IPS-NIHi11 (cell line): ENCODE data around the gene NCF4.
A peak's percentile ranks its signal among the peaks of the same experiment; 100 is the strongest.

Source experiments
- DNase-seq: peaks from one replicate; pipeline ENCODE4 v3.0.0; 2012; ENCODE audit warnings: mixed read lengths, low spot score

NCF4 gene

DNA sequence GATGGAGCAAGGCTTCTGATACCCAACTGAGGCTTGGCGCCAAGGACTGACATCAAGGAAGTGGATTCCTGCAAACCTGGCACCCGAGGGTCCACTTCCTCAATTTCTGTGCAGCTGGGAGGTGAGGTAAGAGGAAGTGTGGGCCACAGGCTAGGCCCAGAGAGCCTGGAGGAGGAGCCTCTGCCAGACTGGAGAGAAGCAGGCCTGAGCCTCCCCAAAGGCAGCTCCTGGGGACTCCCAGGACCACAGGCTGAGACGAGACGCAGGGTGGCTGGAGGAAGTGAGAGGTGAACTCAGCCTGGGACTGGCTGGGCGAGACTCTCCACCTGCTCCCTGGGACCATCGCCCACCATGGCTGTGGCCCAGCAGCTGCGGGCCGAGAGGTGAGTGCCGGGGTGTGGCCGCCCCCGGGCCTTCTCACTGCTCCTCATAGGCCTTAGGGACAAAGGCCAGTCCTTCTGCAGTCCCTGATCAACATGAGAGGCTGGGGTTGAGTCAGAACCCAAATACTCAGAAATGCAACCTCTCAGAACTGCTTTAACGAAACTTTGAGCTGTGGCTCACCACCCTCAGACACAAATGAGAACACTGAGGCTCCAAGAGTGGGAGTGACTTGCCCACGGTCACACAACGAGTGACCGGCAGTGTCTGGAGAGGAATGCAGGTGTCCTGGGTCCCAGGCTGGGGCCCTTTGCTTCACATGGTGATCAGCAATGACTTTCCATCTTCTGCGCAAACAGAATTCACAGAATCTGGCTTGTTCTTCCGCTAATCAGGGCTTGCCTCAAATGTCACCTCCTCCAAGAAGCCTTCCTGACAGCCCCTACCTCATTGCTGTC, at the start of gene NCF4:
Gene NCF4 (plus strand): TSS at position 186 of the 839 bp plus-strand sequence. CDS start 166 bp downstream, at position 352.
- no peak for DNase-seq

DNA sequence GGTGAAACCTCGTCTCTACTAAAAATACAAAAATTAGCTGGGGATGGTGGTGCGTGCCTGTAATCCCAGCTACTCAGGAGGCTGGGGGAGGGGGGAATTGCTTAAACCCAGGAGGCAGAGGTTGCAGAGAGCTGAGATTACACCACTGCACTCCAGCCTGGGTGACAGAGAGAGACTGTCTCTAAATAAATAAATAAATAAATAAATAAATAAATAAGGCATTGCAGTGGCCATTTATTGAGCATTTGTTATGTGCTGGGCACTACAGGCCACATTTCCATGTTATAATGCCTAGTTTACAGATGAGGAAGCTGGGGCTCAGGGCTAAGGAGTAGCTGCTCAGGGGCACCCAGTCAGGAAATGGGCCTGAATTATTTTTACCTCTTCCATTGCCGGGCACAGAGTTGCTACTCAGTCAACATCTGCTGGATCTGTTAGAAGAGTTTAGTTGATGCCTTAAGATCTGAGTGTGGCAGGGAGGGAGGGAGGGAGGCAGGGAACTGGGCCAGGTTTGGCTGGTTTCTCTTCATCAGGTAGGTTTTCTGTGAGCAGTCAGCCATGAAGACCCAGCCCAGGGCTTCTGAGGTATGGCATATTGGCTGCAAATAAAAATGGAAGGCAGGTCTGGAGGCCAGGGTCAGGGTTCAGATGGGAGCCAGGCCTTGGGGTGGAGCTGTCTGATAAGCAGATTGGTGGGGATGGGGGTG, 49.6 kb upstream of the NCF4 start:
- no peak for DNase-seq

DNA sequence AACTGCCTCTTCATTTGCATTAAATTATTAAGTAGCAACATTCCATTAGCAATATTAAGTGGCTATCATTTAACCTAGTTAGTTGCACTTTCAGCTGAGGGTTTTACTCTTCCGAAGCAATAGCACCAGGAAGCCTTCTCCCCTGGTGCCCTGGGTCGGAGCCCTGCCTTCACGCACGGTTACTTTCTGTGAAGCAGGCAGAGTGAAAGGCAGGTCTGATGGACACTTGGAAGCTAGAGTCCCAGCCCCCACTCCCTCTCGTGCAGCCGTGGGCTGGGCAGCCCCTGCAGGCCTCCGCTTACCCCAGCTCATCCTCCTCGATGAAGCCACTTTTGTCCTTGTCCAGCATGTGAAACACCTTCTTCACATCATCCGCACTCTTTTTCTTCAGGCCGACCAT, 46.0 kb upstream of the NCF4 start:
- no peak for DNase-seq

DNA sequence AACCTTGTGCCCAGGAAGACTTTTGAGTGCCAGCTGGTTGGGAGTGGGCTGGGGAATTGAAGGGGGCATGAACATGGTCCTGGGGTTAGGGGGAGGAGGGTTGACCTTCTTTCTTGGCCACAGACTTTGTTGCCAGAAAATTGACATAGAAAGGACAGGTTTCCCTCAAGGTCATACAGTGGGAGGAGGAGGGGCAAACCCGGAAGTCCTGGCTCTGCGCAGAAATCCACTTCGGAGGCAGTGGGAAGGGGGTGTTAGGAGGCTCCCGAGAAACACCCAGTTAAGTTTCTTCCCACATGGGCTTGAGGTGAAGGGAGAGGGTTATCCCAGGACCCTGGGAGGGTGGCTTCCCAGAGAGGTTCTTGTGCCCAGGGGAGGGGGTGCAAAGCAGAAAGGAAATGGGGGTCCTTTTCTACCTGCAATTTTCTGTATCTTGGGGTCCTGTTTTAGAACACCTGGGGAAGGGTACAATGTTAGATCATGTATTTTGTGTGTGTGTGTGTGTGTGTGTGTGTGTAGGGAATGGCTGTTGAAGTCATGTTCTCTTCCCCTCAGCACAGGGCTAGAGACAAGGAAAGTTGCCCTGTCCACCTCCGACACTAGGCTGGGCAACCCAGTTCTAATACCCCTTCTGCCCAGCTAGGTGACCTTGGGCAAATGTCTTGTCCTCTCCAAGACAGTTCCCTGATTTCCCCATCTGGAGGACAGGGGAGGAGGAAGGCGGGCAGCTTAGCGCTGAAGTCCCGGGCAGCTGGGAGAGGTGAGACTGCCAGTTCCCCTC, 45.1 kb upstream of the NCF4 start:
- no peak for DNase-seq

DNA sequence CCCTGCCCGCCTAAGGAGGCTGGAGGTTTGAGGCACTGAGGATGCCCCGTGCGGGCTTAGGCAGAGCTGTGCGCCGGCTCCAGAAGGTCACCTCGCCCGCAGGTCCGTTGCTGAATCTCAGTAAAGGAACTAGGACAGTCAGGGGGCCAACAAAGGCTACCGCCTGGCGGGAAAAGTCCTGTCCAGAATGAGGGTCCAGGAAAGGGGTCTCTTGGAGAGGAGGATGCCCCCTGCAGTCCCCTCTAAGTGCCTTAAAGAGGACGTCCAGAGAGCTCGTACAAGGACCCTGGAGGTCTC, 44.5 kb upstream of the NCF4 start:
- peak; percentile 65 for DNase-seq

DNA sequence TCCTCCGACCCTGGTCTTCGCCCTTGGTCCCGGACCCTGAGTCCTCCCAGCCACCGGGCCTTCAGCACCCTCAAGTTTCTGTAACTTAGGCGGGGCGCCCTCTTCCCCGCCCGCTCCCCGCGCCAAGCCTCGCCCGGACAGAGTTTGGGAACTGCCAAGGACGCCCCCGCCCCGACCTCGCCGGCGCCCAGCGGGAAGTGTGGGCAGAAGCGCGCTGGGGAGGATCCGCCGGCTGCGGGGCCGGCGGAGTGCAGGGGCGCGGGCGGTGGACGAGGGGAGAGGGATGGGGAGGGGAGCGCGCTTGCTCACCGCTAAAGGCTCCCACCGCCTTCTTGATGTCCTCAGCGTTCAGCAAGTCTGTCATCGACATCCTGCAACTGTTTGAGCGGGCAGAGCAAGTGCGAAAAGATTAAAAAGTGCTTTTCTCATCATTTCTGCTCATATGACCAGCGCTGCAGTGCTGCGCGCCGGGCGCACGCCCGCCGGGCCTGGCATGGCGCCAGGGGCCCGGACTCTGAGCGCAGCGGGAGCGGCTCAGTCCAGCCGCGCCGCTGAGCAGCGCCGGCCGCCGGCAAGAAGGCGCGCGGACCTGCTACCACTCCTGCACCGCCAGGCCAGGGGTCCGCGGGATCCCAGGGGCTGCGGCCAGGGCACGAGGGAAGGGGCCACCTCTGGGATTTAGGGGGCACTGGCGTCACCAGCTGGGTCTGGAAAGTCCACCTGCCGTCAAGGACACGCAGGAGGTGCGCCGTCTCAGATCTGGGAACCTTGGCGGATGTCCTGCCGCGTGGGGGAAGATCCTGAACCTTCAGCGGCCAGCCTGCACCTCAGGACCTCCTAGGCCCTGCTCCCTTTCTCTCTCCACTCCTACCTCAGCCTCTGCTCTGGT, 43.9 kb upstream of the NCF4 start, which contains the start of gene PVALB:
Gene PVALB (minus strand): TSS at position 400 of the 889 bp plus-strand sequence. CDS start 30 bp downstream, at position 370.
- peak; percentile 74 for DNase-seq

DNA sequence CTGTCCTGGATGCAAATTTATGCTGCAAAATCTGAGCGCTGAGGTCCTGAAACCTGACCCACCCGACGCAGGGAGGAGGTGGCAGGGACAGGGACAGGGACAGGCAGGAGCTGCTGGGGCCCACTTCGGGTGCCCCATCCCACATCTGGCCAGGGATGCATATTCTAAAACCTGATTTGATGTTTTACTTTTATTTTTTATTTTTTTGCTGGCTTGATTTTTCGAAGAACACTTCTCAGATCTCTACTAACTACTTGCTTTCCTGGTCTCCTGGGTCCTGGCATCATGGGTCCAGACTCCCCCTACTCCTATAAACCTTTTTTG, 43.3 kb upstream of the NCF4 start:
- DNase-seq, result no peak

DNA sequence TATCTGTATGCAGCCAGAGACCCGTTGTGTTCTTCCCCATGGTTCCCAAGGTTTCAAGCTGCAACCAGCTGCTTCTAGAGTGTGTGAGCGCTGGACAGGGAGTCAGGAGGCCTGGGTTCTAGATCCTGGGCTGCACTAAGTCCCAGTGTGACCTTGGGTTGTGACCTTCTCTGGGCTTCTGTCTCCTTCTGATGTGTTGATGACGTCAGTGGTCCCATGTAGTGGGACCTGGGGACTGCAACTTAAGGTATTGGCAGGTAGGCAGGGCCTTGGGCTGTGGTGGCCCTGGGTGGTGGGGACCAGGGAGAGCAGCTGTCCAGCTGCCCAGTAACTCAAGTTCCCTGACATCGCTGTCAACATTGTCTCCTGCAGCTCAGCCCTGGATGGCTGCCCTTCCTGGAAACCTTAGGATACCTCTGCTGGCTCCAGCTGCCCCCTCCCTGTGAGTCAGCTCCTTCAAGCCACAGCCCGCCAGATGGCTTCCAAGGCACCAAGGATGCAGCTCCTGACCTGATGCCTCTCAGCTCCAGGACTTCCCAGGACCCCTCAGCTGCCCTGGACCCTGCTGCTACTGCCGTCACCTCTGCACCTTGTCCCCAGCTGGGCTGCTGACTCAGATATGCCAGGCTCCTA, 42.7 kb upstream of the NCF4 start:
- no peak for DNase-seq

DNA sequence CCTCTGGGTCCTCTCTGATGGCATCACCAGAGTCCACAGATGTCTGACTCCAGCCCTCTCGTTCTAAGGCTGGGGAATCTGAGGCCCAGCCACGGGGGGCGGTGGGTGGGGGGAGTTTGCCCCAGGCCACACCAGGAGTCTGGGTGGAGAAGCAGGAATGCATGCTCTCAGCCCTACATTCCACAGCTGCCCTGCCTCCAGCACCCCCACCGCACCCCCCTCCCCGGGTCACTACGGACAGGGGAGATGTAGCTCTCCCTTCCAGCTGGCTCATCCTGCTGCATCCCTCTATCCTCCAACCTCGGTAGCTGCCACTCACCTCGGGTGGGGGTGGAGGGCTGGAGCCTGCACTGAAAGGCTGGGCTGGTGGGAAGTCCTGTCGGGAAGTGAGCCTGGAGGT, 41.7 kb upstream of the NCF4 start:
- DNase-seq, result no peak

DNA sequence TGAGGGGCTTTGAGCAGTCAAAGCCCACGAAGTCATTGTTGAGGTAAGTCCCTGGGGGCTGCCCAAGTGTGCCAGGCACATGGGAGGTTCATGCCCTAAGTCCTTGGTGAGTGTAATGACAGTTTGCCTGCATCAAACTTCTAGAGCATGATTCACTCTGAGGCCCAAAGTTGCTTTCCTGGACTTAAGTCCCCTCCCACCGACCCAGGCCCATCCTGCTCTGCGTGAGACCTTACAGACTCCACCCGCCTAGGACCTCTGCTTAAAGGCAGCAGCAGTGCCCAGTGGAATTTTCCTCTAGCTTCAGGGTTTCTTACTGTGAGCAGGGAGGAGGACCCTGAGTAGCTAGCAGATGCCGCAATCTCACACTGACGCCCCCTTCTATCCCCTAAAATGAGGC, 38.2 kb upstream of the NCF4 start:
- DNase-seq, result no peak

DNA sequence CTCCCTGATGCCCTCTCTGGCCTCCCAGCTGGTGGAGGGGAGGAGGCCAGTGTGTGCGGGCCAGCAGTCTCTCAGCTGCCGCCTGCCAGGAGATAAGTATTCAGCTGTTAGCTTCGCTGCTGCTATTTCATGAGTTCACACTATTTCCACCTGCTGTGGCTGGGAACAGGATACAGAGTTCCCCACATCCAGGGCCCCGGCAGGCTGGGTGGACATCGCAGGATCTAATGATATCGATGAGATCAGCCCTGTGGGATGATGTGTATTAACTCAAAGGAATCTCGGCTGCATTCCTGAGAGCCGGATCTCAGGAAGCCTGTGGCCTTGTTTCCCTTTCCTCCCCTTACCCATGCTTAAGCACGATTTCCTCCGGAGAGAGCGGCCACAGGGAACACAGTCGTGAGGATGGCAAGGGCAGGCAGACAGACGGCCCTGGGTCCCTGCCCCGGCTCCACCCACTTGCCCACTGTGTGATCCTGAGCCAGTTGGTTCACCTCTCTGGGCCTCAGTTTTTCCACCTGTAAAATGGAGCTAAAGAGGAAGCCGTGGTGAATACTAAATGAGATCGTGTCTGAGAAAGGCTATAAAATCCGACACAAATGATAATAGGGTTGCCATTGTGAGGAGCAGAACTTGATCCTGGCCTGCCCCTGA, 37.5 kb upstream of the NCF4 start:
- DNase-seq, result peak; percentile 31

DNA sequence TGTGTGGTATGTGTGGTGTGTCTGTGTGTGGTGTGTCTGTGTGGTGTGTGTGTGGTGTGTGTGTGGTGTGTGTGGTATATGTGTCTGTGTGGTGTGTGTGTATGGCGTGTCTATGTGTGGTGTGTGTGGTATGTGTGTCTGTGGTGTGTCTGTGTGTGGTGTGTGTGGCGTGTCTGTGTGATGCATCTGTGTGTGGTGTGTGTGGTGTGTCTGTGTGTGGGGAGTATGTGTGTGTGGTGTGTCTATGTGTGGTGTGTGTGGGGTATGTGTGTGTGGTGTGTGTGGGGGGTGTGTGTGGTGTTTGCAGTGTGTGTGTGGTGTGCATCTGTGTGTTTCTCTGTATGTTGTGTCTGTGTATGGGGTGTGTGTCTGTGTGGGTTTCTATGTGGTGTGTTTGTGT, 36.2 kb upstream of the NCF4 start:
- no peak for DNase-seq

DNA sequence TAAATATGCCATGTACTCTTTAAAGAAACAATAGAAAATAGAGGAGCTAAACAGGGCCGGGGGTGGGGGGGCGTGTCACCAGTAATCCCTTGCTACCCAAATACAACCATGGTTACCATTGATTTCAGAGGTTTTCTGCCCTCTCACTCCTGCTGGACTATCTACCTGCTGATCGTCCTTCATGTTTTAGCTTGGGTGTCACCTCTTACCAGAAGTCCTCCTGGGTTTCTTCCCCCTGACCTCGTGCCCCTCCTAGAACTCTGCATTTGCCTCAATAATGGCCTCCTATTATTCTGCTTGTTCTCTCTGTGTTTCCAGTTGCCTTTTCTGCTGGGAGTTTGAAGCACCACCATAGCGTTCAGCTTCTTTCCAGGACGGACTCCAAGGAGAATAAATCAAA, 34.5 kb upstream of the NCF4 start:
- no peak for DNase-seq

DNA sequence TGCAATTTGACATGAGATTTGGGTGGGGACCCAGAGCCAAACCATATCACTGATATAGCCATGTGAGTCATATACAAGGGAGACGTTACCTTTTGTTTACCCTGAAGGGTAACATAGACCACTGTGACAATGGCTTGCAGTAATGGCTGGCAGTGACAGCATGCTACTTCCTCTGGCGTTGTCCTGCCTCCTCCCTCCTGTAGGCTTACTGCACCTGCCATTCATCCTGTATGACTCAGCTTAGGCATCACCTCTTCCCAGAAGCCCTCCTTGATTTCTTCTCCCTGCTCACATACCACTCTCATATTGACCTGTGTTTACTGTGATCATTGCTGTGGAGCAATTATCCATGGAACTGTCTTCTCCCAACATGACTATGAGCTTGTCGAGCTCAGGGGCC, 32.0 kb upstream of the NCF4 start:
- DNase-seq, result no peak

DNA sequence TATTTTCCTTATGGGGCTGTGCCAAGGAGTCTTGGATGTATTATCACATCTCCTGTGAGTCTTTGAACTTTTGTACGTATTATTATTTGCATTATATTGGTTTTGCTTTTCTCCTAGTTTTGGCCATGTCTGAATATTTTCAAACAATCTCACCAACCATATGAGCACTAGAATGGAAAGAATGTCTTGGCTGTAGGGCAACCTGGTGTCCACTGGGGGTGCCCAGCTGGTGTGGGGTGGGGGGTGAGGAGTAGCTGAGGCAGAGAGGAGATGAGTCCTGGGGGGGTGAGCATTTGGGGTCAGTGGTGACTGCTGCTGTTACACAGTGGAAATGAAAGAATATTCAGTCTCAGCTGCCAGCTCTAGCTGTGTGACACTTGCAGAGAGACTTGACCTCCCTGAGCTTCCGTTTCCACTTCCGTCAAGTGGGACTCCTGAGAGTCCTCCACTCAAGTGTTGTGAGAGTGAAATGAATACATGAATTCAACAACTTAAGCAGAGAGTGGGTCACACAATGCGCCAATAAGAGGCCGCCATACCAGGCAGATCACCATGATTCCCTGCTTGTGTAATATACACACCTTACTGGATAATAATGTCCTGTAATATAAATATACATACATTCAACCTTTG, 31.3 kb upstream of the NCF4 start:
- DNase-seq, result no peak

DNA sequence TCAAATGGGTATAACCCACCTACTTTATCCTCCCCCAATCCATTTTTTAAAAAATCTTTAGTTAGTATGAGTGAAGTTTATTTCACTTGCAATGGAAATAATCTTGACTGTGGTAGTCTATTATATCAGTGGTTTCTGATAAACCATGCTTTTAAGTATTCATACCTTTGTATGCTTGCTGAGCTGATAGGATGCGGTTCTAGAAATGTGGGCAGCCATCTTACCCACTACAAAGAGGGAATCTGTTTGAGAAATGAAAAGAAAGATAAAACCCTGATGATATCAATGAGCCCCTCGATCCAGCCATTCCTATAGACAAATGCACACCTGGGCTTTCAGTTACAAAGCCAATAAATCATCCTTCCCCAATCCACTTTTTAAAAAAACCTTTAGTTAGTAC, 30.2 kb upstream of the NCF4 start:
- DNase-seq, result no peak

DNA sequence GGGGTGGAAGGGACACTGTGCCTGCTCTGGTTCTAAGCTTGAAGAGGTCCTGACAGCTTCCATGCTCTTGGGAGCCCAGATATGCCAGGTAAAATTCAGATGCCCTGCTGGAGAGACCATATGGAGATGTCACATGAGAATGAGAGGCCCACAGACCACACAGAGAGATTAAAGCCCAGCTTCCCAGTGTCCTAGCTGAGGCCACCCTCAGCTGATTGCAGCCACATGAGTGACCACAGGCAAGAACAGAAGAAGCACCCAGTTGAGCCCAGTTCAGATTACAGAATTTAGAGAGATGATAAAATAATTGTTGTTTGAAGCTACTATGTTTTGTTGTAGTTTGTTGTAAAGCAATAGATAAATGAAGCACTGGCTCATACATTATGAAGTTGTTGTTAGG, 29.6 kb upstream of the NCF4 start:
- DNase-seq, result no peak

DNA sequence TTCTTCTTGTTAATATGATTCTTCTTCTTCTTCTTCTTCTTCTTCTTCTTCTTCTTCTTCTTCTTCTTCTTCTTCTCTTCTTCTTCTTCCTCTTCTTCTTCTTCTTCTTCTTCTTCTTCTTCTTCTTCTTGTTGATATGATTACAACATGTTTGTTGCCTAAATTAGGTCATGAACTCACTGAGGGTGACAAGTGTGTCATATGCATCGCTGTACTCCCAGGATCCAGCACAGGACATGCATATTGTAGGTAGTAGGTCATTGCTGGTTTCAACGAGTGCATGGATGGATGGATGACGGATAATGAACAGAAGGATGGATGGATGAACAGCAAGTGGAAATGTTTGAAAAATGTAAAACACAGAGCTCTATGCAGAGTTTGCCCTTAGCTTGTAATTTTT, 29.1 kb upstream of the NCF4 start:
- DNase-seq, result no peak

DNA sequence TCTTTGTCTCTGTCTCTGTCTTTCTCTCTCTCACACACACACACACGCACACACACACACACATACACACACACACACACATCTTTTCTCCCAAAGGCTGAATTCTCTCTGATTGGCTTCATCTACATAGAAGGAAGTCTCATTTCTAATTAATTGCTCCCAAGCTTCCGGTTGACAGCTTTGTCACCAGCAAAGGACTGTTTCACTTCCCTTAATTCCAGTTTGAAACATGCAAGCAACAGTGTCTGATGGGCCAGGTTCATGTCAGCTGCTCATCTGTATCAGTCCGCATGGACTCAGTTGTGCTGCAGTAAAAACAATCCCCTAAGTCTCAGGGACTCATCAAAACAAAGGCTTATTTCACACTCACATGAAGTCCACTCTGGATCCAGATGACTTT, 27.7 kb upstream of the NCF4 start:
- DNase-seq, result no peak

DNA sequence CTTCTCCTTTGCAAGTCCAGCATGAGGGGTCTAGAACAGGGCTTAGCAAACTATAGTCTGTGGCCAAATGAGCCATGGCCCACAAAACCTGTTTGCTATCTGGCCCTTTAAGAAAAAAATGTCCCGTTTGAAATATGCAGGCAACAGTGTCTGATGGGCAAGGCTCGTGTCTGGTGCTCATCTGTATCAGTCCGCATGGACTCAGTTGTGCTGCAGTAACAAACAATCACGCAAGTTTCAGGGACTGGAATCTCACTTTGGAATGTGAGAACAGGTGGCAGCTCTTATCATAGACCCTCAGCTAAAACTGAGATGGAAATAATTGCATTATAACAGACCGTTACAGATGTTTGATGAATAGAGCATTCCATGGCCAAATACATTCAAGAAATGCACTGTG, 24.9 kb upstream of the NCF4 start:
- no peak for DNase-seq
